T-cell (primary cell): Measurements from ENCODE around the gene SLCO1C1. TPM values are rescaled to one million over a fixed set of nuclear protein-coding genes. Genes with fewer than 3 reads are reported as not detected.

Source experiments
- ATAC-seq, 4 experiments: fragments of 200-7000 bp in 3 of 4; fragments of 150-1000 bp in 1 of 4; cut with Tn5 transposase; replicated peaks in 1 of 4; 1 replicate in 3 of 4; 2 replicates in 1 of 4; pipeline ENCODE4 v1.10.0; 2021; ENCODE audit warnings: moderate library complexity in 3 of 4, mild to moderate bottlenecking in 2 of 4, moderate number of reproducible peaks in 1 of 4
- CTCF ChIA-PET, 2 donors: fragments of 300-600 bp; sonication (Branson Sonifier 250); formaldehyde crosslinking; loops; one replicate each; lab custom pipeline; 2022; ENCODE audit warnings: antibody characterized with exemption in 2 of 2; lab: Charles Lee
- POLR2A ChIA-PET, 2 donors: fragments of 300-600 bp; sonication (Branson Sonifier 250); formaldehyde crosslinking; loops; one replicate each; lab custom pipeline; 2022; ENCODE audit warnings: antibody characterized with exemption in 2 of 2; lab: Charles Lee
- DNase-seq, 35 experiments: peaks; one replicate each; pipeline versions ENCODE4 v3.0.0 to v3.0.0-alpha.2; 2013 to 2023
- H3K27ac ChIP-seq: one replicate; pipeline ENCODE4 v1.5.1; 2013; ENCODE audit warnings: low read length
- H3K27me3 ChIP-seq, 2 experiments: replicated peaks in 1 of 2; 1 replicate in 1 of 2; 2 replicates in 1 of 2; pipeline versions ENCODE4 v1.6.1 to v1.7.0; 2013; ENCODE audit warnings: low read length in 1 of 2, mixed read lengths in 1 of 2; ENCODE audit not compliant: control insufficient read depth in 2 of 2, insufficient read depth in 2 of 2; ENCODE audit errors: extremely low read depth in 1 of 2
- H3K36me3 ChIP-seq, 2 donors: 1 replicate in 1 of 2; 2 replicates in 1 of 2; pipeline versions ENCODE4 v1.6.1 to v1.7.0; 2013; ENCODE audit warnings: low read length in 1 of 2; ENCODE audit not compliant: control insufficient read depth in 2 of 2, insufficient read depth in 1 of 2; ENCODE audit errors: extremely low read depth in 1 of 2
- H3K4me1 ChIP-seq, 2 experiments: 1 replicate in 1 of 2; 2 replicates in 1 of 2; pipeline versions ENCODE4 v1.6.1 to v1.7.0; 2013; ENCODE audit warnings: low read length in 2 of 2, mixed read lengths in 1 of 2; ENCODE audit not compliant: insufficient read depth in 2 of 2, control insufficient read depth in 1 of 2; ENCODE audit errors: extremely low read depth in 1 of 2
- H3K4me3 ChIP-seq, 2 donors: 1 replicate in 1 of 2; 2 replicates in 1 of 2; pipeline versions ENCODE4 v1.5.1 to v1.7.0; 2013; ENCODE audit warnings: mild to moderate bottlenecking in 2 of 2, low read length in 1 of 2, moderate library complexity in 1 of 2; ENCODE audit not compliant: control insufficient read depth in 1 of 2; ENCODE audit errors: extremely low read depth in 1 of 2
- H3K9me3 ChIP-seq: 2 replicates; pipeline ENCODE4 v1.7.0; 2013
- H3K27ac Mint-ChIP-seq, 2 donors: one replicate each; pipeline ENCODE4 v1.8.0; 2020 to 2021; ENCODE audit warnings: mild to moderate bottlenecking in 2 of 2, mixed read lengths in 2 of 2
- H3K27me3 Mint-ChIP-seq, 2 donors: one replicate each; pipeline ENCODE4 v1.8.0; 2021 to 2022; ENCODE audit warnings: mixed read lengths in 2 of 2
- H3K36me3 Mint-ChIP-seq: one replicate; pipeline ENCODE4 v1.8.0; 2021; ENCODE audit warnings: mixed read lengths
- H3K4me1 Mint-ChIP-seq, 3 donors: one replicate each; pipeline ENCODE4 v1.8.0; 2020 to 2022; ENCODE audit warnings: mixed read lengths in 3 of 3, mild to moderate bottlenecking in 1 of 3
- H3K4me3 Mint-ChIP-seq, 3 donors: one replicate each; pipeline ENCODE4 v1.8.0; 2020 to 2022; ENCODE audit warnings: mild to moderate bottlenecking in 3 of 3, mixed read lengths in 3 of 3, moderate library complexity in 3 of 3
- H3K9me3 Mint-ChIP-seq, 3 donors: one replicate each; pipeline ENCODE4 v1.8.0; 2020 to 2022; ENCODE audit warnings: mixed read lengths in 3 of 3
- WGBS: methylation state at CpG from one replicate; pipeline ENCODE4 v1.1.5; 2013; ENCODE audit warnings: missing lambda C conversion rate; ENCODE audit not compliant: insufficient coverage; 5-methylcytosine and 5-hydroxymethylcytosine counted together
- total RNA-seq, 35 experiments: library from RNA in 6 of 35; stranded (reverse) in 6 of 35; fragments of 120-200 nt in 1 of 35; gene quantifications; one replicate each; pipeline versions ENCODE4 v1.2.1 to v1.2.4 and lab custom pipeline; 2013 to 2026

SLCO1C1 gene
- total RNA-seq (not detected), total RNA-seq (lab: John Stamatoyannopoulos, UW) (0 to 0.12 (median 0) reads per million in 29 experiments)
- total RNA-seq (2013): not detected

GRCh38 chr12:20695232-20695631, at the start of gene SLCO1C1:
Gene SLCO1C1, plus strand, starts transcription at chr12:20695332. Its CDS starts 4,245 bp downstream, at chr12:20699577.
- no peak for ATAC-seq
- H3K9me3 ChIP-seq: no peaks in the 10 kb centered on the region
- H3K27me3 ChIP-seq: no peaks in the 10 kb centered on the region
- H3K4me1 ChIP-seq: no peaks in the 10 kb centered on the region
- H3K9me3 Mint-ChIP-seq: peaks cover 0 to 6% (median 0%) of the 10 kb centered on the region in 3 donors
- H3K4me1 Mint-ChIP-seq: no peaks in the 10 kb centered on the region
- no peak within 1 kb of the TSS for H3K27ac ChIP-seq
- no peak within 1 kb of the TSS for H3K27ac Mint-ChIP-seq
- ChIA-PET POLR2A (no interaction called here), CTCF (no interaction called here)
- H3K4me3 Mint-ChIP-seq: no peak within 1 kb of the TSS
- H3K4me3 ChIP-seq: no peak within 1 kb of the TSS
- DNase-seq: no peak
- 57% methylated on average over 2 of the region's 6 CpGs for WGBS
- H3K27me3 Mint-ChIP-seq: no peaks in the 10 kb centered on the region
- no peaks in the 10 kb centered on the region for H3K36me3 ChIP-seq
- H3K36me3 Mint-ChIP-seq: no peaks in the 10 kb centered on the region

- POLR2A ChIA-PET: no interaction called here
- no peak overlapping the region for H3K27ac ChIP-seq
- no peaks in the 10 kb centered on the region for H3K36me3 ChIP-seq
- no peak overlapping the region for H3K4me3 Mint-ChIP-seq
- no peak overlapping the region for H3K27ac Mint-ChIP-seq
- CTCF ChIA-PET: no interaction called here
- no peak overlapping the region for H3K4me3 ChIP-seq
- DNase-seq (peak in 1 of 35 experiments; percentile 2), ATAC-seq (no peak)
- H3K36me3 Mint-ChIP-seq: no peaks in the 10 kb centered on the region
- no peaks in the 10 kb centered on the region for H3K27me3 Mint-ChIP-seq
- WGBS: no CpG with 5 or more reads among the region's 3 CpGs
- no peaks in the 10 kb centered on the region for H3K27me3 ChIP-seq
- H3K4me1 ChIP-seq: no peaks in the 10 kb centered on the region
- no peaks in the 10 kb centered on the region for H3K9me3 ChIP-seq
- no peaks in the 10 kb centered on the region for H3K9me3 Mint-ChIP-seq
- no peaks in the 10 kb centered on the region for H3K4me1 Mint-ChIP-seq
Measured at GRCh38 chr12:20646239-20646827, 48.8 kb upstream of the SLCO1C1 start.

GRCh38 chr12:20653871-20654270, 41.3 kb upstream of the SLCO1C1 start:
- ATAC-seq: no peak
- Mint-ChIP-seq H3K36me3 (no peaks in the 10 kb centered on the region), H3K4me1 (no peaks in the 10 kb centered on the region), H3K27me3 (no peaks in the 10 kb centered on the region), H3K9me3 (peaks cover 0 to 3% (median 0%) of the 10 kb centered on the region in 3 donors), H3K4me3 (no peak overlapping the region), H3K27ac (no peak overlapping the region)
- no peak overlapping the region for H3K4me3 ChIP-seq
- no peaks in the 10 kb centered on the region for H3K4me1 ChIP-seq
- POLR2A ChIA-PET: no interaction called here
- DNase-seq: no peak
- no peaks in the 10 kb centered on the region for H3K9me3 ChIP-seq
- whole genome bisulfite sequencing: 63% methylated on average over 1 of the region's 2 CpGs
- H3K36me3 ChIP-seq: no peaks in the 10 kb centered on the region
- H3K27ac ChIP-seq: no peak overlapping the region
- CTCF ChIA-PET: no interaction called here
- H3K27me3 ChIP-seq: no peaks in the 10 kb centered on the region

- Mint-ChIP-seq H3K27me3 (no peaks in the 10 kb centered on the region), H3K9me3 (peaks cover 8 to 20% (median 11%) of the 10 kb centered on the region in 3 donors), H3K4me1 (no peaks in the 10 kb centered on the region), H3K27ac (no peak overlapping the region), H3K4me3 (no peak overlapping the region), H3K36me3 (no peaks in the 10 kb centered on the region)
- WGBS: 80% methylated on average over 1 of the region's 1 CpG
- POLR2A ChIA-PET: interaction anchor here in 1 of 2 donors (0.6 kb wide), 1 partner anchor 288 kb away, joined by 13 read pairs; no protein-coding TSS in a partner anchor
- Histone ChIP-seq H3K27me3 (no peaks in the 10 kb centered on the region), H3K4me1 (no peaks in the 10 kb centered on the region), H3K9me3 (no peaks in the 10 kb centered on the region), H3K27ac (no peak overlapping the region), H3K36me3 (no peaks in the 10 kb centered on the region), H3K4me3 (no peak overlapping the region)
- ATAC-seq (no peak), DNase-seq (no peak)
- CTCF ChIA-PET: no interaction called here
Measured at GRCh38 chr12:20656600-20656999, 38.5 kb upstream of the SLCO1C1 start.

- Mint-ChIP-seq H3K36me3 (no peaks in the 10 kb centered on the region), H3K27ac (no peak overlapping the region), H3K4me1 (no peaks in the 10 kb centered on the region), H3K9me3 (peaks cover 11 to 22% (median 14%) of the 10 kb centered on the region in 3 donors), H3K27me3 (no peaks in the 10 kb centered on the region), H3K4me3 (no peak overlapping the region)
- ATAC-seq (no peak), DNase-seq (no peak)
- Histone ChIP-seq H3K36me3 (no peaks in the 10 kb centered on the region), H3K4me1 (no peaks in the 10 kb centered on the region), H3K4me3 (no peak overlapping the region), H3K9me3 (no peaks in the 10 kb centered on the region), H3K27ac (no peak overlapping the region), H3K27me3 (no peaks in the 10 kb centered on the region)
- POLR2A ChIA-PET: no interaction called here
- WGBS: no CpG with 5 or more reads among the region's 2 CpGs
- CTCF ChIA-PET: no interaction called here
Measured at GRCh38 chr12:20657496-20657895, 37.6 kb upstream of the SLCO1C1 start.

GRCh38 chr12:20681334-20681733, 13.8 kb upstream of the SLCO1C1 start:
- Mint-ChIP-seq H3K27me3 (no peaks in the 10 kb centered on the region), H3K27ac (no peak overlapping the region), H3K4me3 (no peak overlapping the region), H3K9me3 (peaks cover 0 to 22% (median 7%) of the 10 kb centered on the region in 3 donors), H3K36me3 (no peaks in the 10 kb centered on the region), H3K4me1 (no peaks in the 10 kb centered on the region)
- Histone ChIP-seq H3K36me3 (no peaks in the 10 kb centered on the region), H3K27me3 (no peaks in the 10 kb centered on the region), H3K4me3 (no peak overlapping the region), H3K27ac (no peak overlapping the region), H3K9me3 (no peaks in the 10 kb centered on the region), H3K4me1 (no peaks in the 10 kb centered on the region)
- CTCF ChIA-PET: interaction anchor here in 1 of 2 donors (0.6 kb wide), 1 partner anchor 62 kb away, joined by 3 read pairs; no protein-coding TSS in a partner anchor
- ATAC-seq (no peak), DNase-seq (no peak)
- 78% methylated on average over 1 of the region's 4 CpGs for WGBS
- POLR2A ChIA-PET: no interaction called here
